Measurements from ENCODE around the gene DEPDC5. TPM values are rescaled to one million over a fixed set of nuclear protein-coding genes. Genes with fewer than 3 reads are reported as not detected.

Gene DEPDC5
- total and polyA plus RNA-seq, 2 of the 8 experiments (the other 6 are each of a cell fraction or from before 2014, with no cell fraction given), result 18.3 to 26.5 TPM

DNA sequence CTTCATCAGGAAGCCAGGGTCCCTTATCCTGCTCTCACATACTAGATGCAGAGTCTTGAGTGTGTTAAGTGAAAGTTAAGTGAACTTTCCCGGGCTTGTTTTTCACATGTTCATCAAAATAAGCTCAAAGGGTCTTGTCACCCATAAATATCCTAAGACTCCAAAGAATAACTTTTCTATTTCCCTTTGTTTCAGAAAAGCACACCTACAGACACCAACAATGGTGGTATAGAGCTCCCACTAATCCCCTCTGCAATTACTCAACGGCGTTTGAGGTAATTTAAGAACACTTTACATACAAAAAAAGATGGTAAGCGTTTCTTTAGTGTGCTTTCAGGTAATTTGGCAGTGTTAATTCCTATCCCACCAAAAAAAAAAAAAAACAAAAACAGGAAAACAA lies 6.4 kb upstream of the DEPDC5 start:
- no peak overlapping the region for H3K14ac ChIP-seq (ENCODE audit: insufficient read length)
- peaks cover 4 to 9% (median 6%) of the 10 kb centered on the region in 4 experiments for H3K4me1 ChIP-seq (replicated peaks in 1 of 4; ENCODE audit: control insufficient read depth in 3 of 4, insufficient read depth in 4 of 4, low read length in 3 of 4)
- no peak overlapping the region for H3K27ac ChIP-seq (ENCODE audit: low read depth, low read length)
- H3K9me3 ChIP-seq (ENCODE audit: insufficient read depth in 2 of 2, low read depth in 1 of 2, low read length in 1 of 2), result no peaks in the 10 kb centered on the region
- no peak overlapping the region for H2BK12ac ChIP-seq (ENCODE audit: low read depth, low read length)
- no peak overlapping the region for H2BK15ac ChIP-seq (ENCODE audit: low read length)
- WGBS, 2 experiments (ENCODE audit: extremely low coverage in 1 of 2, insufficient coverage in 1 of 2, insufficient read length in 1 of 2, insufficient replicate concordance in 2 of 2, low coverage in 1 of 2, low lambda C conversion rate in 2 of 2, missing lambda C conversion rate in 1 of 2), result 48% methylated on average over 4 of the region's 4 CpGs; no CpG with 5 or more reads in 1 of the 2 experiments
- ChIA-PET POLR2A (ENCODE audit: partially characterized antibody) (interaction anchor here (0.8 to 2.1 kb wide), 3 partner anchors 10 to 40 kb away, joined by 4 to 5 read pairs (median 4); no protein-coding TSS in a partner anchor), CTCF (ENCODE audit: partially characterized antibody) (interaction anchor here (2.7 kb wide), 1 partner anchor 82 kb away, joined by 8 read pairs; no protein-coding TSS in a partner anchor)
- peaks cover 5% of the 10 kb centered on the region for H3K79me1 ChIP-seq (ENCODE audit: low read depth, low read length)
- H2BK5ac ChIP-seq (ENCODE audit: low read depth, low read length), result no peak overlapping the region
- peak overlapping the region; percentile 83 to 99 for H3K4me2 ChIP-seq (ENCODE audit: insufficient read depth in 1 of 2, low read depth in 2 of 2, low read length in 2 of 2)
- peaks cover 17 to 65% of the 10 kb centered on the region in 2 experiments for H3K79me2 ChIP-seq (ENCODE audit: control insufficient read depth in 1 of 2, insufficient read depth in 2 of 2, low read length in 2 of 2)
- DNase-seq (ENCODE audit: low read depth in 1 of 2, low spot score in 2 of 2) (no peak), FAIRE-seq (no peak)
- H3K18ac ChIP-seq (ENCODE audit: extremely low read depth, low read length), result no peak overlapping the region; the same call in 1 of the 2 replicates
- peaks cover 3 to 4% of the 10 kb centered on the region in 2 experiments for H4K20me1 ChIP-seq (replicated peaks in 1 of 2; ENCODE audit: control insufficient read depth in 1 of 2, insufficient read depth in 2 of 2, low read length in 2 of 2)
- peak overlapping the region in 1 of 4 experiments; percentile 90; a peak in 1 of 7 replicates for H3K9ac ChIP-seq (replicated peaks in 1 of 4; ENCODE audit: extremely low read depth in 1 of 4, low read depth in 3 of 4, low read length in 3 of 4)
- H3K23ac ChIP-seq (ENCODE audit: insufficient read length), result no peak overlapping the region
- H3K4me3 ChIP-seq (ENCODE audit: extremely low read depth in 1 of 4, insufficient read depth in 2 of 4, low read depth in 3 of 4, low read length in 4 of 4), result peak overlapping the region; percentile 85 to 98 (median 92); a peak in 6 of 8 replicates
- H2BK120ac ChIP-seq (replicated peaks; ENCODE audit: low read depth, low read length), result no peak overlapping the region
- peak overlapping the region; percentile 64 for H4K5ac ChIP-seq (ENCODE audit: insufficient read length, low read depth, low read length)
- no peak overlapping the region for H4K8ac ChIP-seq (ENCODE audit: extremely low read depth, insufficient read depth, low read length)
- H2AK5ac ChIP-seq (ENCODE audit: low read depth, low read length), result no peak overlapping the region
- no peak overlapping the region for H2AFZ ChIP-seq (ENCODE audit: low read length)
- TF ChIP-seq RXRA (IDR thresholded peaks at IDR 0.05; ENCODE audit: insufficient read depth, low read depth, low read length) (no peak), EP300 (IDR thresholded peaks at IDR 0.05; ENCODE audit: borderline replicate concordance in 1 of 2, low read depth in 2 of 2, low read length in 2 of 2) (no peak), TBP (IDR thresholded peaks at IDR 0.05; ENCODE audit: low read depth, low read length) (no peak), SIX5 (IDR thresholded peaks at IDR 0.05; ENCODE audit: low read depth, low read length) (no peak)
- peaks cover 0 to 15% (median under 1%) of the 10 kb centered on the region in 4 experiments; a peak in 3 of 8 replicates for H3K36me3 ChIP-seq (ENCODE audit: control insufficient read depth in 2 of 4, insufficient read depth in 4 of 4, low read length in 3 of 4)
- H3K56ac ChIP-seq (replicated peaks; ENCODE audit: insufficient read length, low read depth, low read length), result no peak overlapping the region
- peaks cover 5% of the 10 kb centered on the region; the same call in 1 of the 2 replicates for H3K23me2 ChIP-seq (ENCODE audit: low read depth, low read length)
- no peak overlapping the region for H3K4ac ChIP-seq (replicated peaks; ENCODE audit: insufficient read length, low read depth, low read length)
- no peak overlapping the region for H2BK20ac ChIP-seq (ENCODE audit: low read length)
- H4K91ac ChIP-seq (replicated peaks; ENCODE audit: insufficient read length, low read length), result no peak overlapping the region
- no peaks in the 10 kb centered on the region for H3K27me3 ChIP-seq (replicated peaks in 1 of 4; ENCODE audit: control insufficient read depth in 3 of 4, extremely low read depth in 1 of 4, insufficient read depth in 3 of 4, low read length in 3 of 4)
